Measurements from ENCODE around the gene SOCS2. TPM values are rescaled to one million over a fixed set of nuclear protein-coding genes. Genes with fewer than 3 reads are reported as not detected.

Gene SOCS2
- total and polyA plus RNA-seq, 2 of the 13 experiments (the other 11 are each of a cell fraction or from before 2014, with no cell fraction given) = 0.62 to 1.5 TPM

- ATAC-seq (no peak), DNase-seq (ENCODE audit: low spot score) (no peak), FAIRE-seq (no peak)
- Histone ChIP-seq H3K36me3 (replicated peaks in 1 of 2; ENCODE audit: control insufficient read depth in 1 of 2, insufficient read depth in 2 of 2, low read length in 2 of 2) (no peaks in the 10 kb centered on the region), H2AFZ (ENCODE audit: low read length) (no peak overlapping the region), H3K27me3 (ENCODE audit: control insufficient read depth in 1 of 2, insufficient read depth in 2 of 2, low read length in 2 of 2) (peaks cover 4 to 33% of the 10 kb centered on the region in 2 experiments), H3K4me1 (ENCODE audit: insufficient read depth, low read length) (peaks cover 10% of the 10 kb centered on the region), H3K4me3 (replicated peaks in 1 of 3; ENCODE audit: insufficient read depth in 1 of 3, low read depth in 2 of 3, low read length in 3 of 3) (no peak overlapping the region), H3K4me2 (ENCODE audit: low read depth, low read length) (no peak overlapping the region), H4K20me1 (ENCODE audit: insufficient read depth, low read length) (no peaks in the 10 kb centered on the region), H3K9me3 (ENCODE audit: low read length) (no peaks in the 10 kb centered on the region), H3K9ac (ENCODE audit: insufficient read depth, low read depth, low read length) (no peak overlapping the region), H3K79me2 (ENCODE audit: insufficient read depth, low read length) (no peaks in the 10 kb centered on the region), H3K27ac (ENCODE audit: extremely low read length, insufficient read depth, low read length) (no peak overlapping the region)
- BruUV-seq (replicated peaks) = no TSS peak
- CTCF ChIA-PET (ENCODE audit: low intra/inter-chr PET ratio, low total read pairs) = no interaction called here
- POLR2A ChIA-PET = no interaction called here
- intact Hi-C loops (cut with micrococcal nuclease; ENCODE audit: unreplicated experiment) (no loop called here), in situ Hi-C loops (cut with HindIII; ENCODE audit: extremely low pct_ligation_motif_present, low pct_unique_long_range_greater_than_20kb) (no loop called here)
- 50% methylated on average over 2 of the region's 2 CpGs for WGBS (ENCODE audit: low lambda C conversion rate)
- TF ChIP-seq SNAPC2 (CRISPR knock-in tag; IDR thresholded peaks at IDR 0.05) = no peak
- no peak for TF ChIP-seq ZNF207 (IDR thresholded peaks at IDR 0.05; ENCODE audit: borderline replicate concordance)
- TF ChIP-seq, protein P1, sequence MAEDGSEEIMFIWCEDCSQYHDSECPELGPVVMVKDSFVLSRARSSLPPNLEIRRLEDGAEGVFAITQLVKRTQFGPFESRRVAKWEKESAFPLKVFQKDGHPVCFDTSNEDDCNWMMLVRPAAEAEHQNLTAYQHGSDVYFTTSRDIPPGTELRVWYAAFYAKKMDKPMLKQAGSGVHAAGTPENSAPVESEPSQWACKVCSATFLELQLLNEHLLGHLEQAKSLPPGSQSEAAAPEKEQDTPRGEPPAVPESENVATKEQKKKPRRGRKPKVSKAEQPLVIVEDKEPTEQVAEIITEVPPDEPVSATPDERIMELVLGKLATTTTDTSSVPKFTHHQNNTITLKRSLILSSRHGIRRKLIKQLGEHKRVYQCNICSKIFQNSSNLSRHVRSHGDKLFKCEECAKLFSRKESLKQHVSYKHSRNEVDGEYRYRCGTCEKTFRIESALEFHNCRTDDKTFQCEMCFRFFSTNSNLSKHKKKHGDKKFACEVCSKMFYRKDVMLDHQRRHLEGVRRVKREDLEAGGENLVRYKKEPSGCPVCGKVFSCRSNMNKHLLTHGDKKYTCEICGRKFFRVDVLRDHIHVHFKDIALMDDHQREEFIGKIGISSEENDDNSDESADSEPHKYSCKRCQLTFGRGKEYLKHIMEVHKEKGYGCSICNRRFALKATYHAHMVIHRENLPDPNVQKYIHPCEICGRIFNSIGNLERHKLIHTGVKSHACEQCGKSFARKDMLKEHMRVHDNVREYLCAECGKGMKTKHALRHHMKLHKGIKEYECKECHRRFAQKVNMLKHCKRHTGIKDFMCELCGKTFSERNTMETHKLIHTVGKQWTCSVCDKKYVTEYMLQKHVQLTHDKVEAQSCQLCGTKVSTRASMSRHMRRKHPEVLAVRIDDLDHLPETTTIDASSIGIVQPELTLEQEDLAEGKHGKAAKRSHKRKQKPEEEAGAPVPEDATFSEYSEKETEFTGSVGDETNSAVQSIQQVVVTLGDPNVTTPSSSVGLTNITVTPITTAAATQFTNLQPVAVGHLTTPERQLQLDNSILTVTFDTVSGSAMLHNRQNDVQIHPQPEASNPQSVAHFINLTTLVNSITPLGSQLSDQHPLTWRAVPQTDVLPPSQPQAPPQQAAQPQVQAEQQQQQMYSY (CRISPR knock-in tag; IDR thresholded peaks at IDR 0.05) = no peak
- TF ChIP-seq SCMH1 (CRISPR knock-in tag; IDR thresholded peaks at IDR 0.05; ENCODE audit: borderline replicate concordance) = no peak
- TF ChIP-seq ZNF772 (CRISPR knock-in tag; IDR thresholded peaks at IDR 0.05) = no peak
- TF ChIP-seq RFXAP (CRISPR knock-in tag; IDR thresholded peaks at IDR 0.05; ENCODE audit: borderline replicate concordance) = no peak
- no peak for TF ChIP-seq SNAI1 (CRISPR knock-in tag; IDR thresholded peaks at IDR 0.05; ENCODE audit: borderline replicate concordance)
- TF ChIP-seq ZNF878 (CRISPR knock-in tag; IDR thresholded peaks at IDR 0.05) = no peak
- TF ChIP-seq RARA (CRISPR knock-in tag; IDR thresholded peaks at IDR 0.05) = no peak
- TF ChIP-seq STAT6 (CRISPR knock-in tag; IDR thresholded peaks at IDR 0.05; ENCODE audit: borderline replicate concordance) = no peak
- TF ChIP-seq ZNF430 (CRISPR knock-in tag; IDR thresholded peaks at IDR 0.05) = no peak
- TF ChIP-seq ZNF740 (CRISPR knock-in tag; IDR thresholded peaks at IDR 0.05) = no peak
- no peak for TF ChIP-seq STAG1 (CRISPR knock-in tag; IDR thresholded peaks at IDR 0.05)
- TF ChIP-seq PRPF4 (IDR thresholded peaks at IDR 0.05; ENCODE audit: low read depth, low read length, poor library complexity, severe bottlenecking) = no peak
- TF ChIP-seq ZNF431 (CRISPR knock-in tag; IDR thresholded peaks at IDR 0.05; ENCODE audit: borderline replicate concordance, low read depth) = no peak
- TF ChIP-seq ZNF547 (CRISPR knock-in tag; IDR thresholded peaks at IDR 0.05) = no peak
- TF ChIP-seq, protein P2, sequence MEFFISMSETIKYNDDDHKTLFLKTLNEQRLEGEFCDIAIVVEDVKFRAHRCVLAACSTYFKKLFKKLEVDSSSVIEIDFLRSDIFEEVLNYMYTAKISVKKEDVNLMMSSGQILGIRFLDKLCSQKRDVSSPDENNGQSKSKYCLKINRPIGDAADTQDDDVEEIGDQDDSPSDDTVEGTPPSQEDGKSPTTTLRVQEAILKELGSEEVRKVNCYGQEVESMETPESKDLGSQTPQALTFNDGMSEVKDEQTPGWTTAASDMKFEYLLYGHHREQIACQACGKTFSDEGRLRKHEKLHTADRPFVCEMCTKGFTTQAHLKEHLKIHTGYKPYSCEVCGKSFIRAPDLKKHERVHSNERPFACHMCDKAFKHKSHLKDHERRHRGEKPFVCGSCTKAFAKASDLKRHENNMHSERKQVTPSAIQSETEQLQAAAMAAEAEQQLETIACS (CRISPR knock-in tag; IDR thresholded peaks at IDR 0.05) = no peak
Measured at GRCh38 chr12:93593843-93594242, 21.4 kb downstream of the SOCS2 start.
